Activated CD8-positive, alpha-beta memory T cell treated with anti-CD3 and anti-CD28 coated beads for 48 hours (primary cell): ENCODE data around the gene SAA1.
"Not testable (repeated sequence)": the region's sequence is repeated elsewhere in the genome, so short reads cannot be mapped to it uniquely, and the experiment has no call there.

Source experiments
- DNase-seq, 3 experiments: peaks; one replicate each; pipeline ENCODE4 v3.0.0-alpha.2; 2020; ENCODE audit warnings: low read depth in 2 of 3, low spot score in 2 of 3

The SAA1 gene

GRCh38 chr11:18265949-18266348 is at the start of gene SAA1:
TSS of gene SAA1 (plus strand) at chr11:18266264. CDS start at chr11:18266888, 624 bp downstream.
- no peak for DNase-seq

DNA sequence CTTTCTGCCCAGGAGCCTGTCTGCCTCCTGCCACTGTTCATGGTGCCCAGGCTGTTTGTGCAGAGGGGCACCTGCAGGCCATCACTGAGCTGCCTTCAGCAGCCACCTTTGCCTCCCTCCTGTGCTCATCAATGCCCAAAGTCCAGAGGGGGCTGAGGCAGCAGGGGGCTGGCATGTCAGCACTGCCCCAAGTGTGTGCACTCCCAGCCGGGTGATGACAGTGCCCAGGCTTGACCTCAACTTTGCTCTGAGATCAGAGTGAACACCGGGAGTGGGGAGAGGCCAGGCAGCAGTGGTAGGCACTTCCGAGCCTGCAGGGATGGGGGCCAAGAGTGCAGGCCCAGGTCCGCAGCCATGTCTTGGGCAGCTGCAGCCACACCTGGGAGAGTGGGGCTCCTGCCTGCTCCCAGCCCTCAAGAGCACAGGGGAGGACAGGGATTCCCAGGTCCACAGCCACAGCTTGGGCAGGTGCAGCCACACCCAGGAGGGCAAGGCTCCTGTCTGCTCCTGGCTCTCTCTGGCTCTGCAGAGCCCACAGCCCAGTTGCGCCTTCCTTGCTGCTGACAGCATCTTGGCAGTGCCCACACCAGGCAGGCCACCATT is 44.7 kb upstream of the SAA1 start:
- no peak for DNase-seq

DNA sequence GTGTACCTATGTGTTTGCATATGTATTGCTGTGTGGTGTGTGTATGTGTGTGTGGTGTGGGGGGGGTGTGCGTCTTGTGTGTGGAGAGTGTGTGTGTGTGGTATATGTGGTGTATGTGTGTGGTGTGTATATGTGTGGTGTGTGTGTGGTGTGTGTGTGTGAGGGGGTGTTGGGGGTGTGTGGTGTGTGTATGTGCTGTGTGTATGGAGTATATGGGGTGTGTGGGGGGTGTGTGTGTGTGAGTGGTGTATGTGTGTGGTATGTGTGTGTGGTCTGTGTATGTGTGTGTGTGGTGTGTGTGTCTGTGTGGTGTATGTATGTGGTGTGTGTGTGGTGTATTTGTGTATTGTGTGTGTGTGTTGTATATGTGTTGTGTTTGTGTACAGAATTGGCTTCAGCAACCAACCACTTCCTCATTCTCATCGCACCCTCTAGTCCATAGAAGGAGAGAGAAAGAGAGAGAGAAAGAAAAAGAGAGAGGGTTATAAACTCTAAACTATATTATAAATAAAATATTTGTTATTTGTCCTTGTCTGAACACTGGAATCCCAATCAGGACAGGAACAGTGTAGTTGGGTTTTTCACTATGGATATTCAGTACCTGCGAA is 43.1 kb upstream of the SAA1 start:
- DNase-seq = no peak

DNA sequence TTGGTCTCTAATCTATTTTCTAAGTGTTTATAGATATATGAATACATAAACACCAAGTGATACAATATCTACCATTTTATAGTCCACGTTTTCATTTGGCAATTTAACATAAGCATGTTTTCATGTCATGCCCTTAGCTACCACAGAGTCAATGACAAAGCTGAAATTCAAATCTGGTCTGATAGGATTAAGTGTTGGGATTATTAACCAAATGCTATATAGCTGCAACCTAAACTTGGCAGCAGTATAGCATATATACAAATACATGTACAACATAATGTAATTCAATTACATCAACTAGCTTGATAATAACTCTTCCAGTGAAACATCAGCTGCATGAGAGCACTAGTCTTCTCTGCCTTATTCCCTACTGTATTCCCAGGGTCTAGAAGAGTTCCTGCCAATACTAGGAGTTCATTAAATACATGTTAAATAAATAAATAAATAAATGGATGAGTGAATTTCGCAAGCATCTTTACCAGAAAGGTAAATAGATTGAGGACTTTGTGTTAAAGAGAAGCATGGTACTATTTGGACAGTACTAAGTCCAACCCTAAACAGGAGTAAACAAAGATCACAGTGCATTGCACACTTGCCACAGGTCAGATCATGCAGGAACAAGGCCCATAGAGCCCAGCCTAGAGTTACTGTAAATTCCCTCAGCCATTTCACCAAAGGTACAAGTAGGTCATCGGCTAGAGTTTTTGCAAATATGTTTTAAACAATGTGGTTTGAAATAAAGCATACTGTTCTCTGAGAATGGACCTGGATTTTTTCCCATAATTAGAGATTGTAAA is 42.3 kb upstream of the SAA1 start:
- DNase-seq = no peak

DNA sequence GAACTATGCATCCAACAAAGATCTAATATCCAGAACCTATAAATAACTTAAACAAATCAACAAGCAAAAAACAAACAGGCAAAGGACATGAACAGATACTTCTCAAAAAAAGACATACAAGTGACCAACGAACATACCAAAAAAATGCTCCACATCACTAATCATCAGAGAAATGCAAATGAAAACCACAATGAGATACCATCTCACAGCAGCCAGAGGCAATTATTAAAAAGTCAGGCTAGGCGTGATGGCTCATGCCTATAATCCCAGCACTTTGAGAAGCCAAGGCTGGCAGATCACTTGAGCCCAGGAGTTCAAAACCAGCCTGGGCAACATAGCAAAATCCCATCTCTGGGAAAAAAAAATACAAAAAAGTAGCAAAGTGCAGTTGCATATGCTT is 40.2 kb upstream of the SAA1 start:
- DNase-seq = no peak

- no peak for DNase-seq
Observed at GRCh38 chr11:18229501-18229900, 36.6 kb upstream of the SAA1 start.

GRCh38 chr11:18230859-18231258 is 35.2 kb upstream of the SAA1 start:
- no peak for DNase-seq

DNA sequence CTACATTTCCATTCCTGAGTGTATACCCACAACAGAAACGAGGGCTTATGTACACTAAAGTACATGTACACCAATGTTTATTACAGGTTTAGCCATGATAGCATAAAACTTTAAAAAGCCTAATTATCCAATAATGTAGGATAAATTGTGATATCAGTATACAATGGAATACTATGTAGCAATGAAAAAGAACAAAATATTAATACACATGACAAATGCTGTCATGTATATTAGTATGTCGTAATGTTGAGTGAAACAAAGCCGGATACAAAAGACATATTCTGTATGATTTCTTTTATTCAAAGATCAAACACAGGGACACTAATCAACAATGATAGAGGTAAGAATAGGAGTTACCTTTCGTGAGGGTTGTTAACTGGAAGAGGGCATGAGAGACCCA is 32.2 kb upstream of the SAA1 start:
- no peak for DNase-seq

GRCh38 chr11:18235394-18236334 is 30.4 kb upstream of the SAA1 start:
- DNase-seq = no peak

GRCh38 chr11:18236664-18237356 is 29.3 kb upstream of the SAA1 start, which contains the start of gene SAA4:
TSS of gene SAA4 (minus strand) at chr11:18236802. CDS start at chr11:18235926, 876 bp downstream.
- DNase-seq = no peak

- DNase-seq = no peak
Observed at GRCh38 chr11:18239655-18240054, 26.4 kb upstream of the SAA1 start.

GRCh38 chr11:18243783-18244362 is 22.2 kb upstream of the SAA1 start:
- DNase-seq = peak; percentile 13 to 47 (median 18)

- DNase-seq = no peak
Observed at GRCh38 chr11:18245396-18245795, 20.7 kb upstream of the SAA1 start.

DNA sequence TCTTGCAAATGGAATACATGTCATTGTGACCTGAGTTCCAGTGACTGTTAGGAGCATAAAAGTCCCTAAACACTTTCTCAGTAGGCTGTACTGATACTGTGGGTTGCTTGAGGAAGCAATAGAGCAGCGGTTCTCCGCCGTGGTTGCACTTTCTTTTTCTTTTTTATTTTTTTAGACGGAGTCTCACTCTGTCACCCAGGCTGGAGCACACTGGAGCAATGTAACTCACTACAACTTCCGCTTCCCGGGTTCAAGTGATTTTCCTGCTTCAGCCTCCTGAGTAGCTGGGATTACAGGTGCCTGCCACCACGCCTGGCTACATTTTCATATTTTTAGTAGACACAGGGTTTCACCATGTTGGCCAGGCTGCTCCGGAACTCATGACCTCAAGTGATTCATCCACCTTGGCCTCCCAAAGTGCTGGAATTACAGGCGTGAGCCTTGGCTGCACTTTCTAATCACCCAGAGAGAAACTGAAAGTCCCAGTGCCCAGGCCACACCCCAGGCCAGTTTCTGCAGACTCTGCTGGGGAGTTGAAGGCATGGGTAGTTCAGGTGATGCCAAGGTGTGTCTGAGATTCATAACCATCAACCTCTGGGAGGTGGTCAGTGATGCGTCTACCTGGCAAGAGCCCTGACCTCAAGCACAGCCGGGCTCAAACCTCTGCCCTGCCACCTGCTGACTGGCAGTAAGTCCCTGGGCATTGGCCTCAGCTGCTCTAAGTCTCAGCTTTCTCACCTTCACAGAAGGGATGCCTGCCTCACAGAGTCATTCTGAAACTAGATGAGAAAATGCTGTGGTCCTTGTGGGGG is 19.5 kb upstream of the SAA1 start:
- not testable (repeated sequence) for DNase-seq

GRCh38 chr11:18247191-18247581 is 18.9 kb upstream of the SAA1 start:
- not testable (repeated sequence) for DNase-seq

GRCh38 chr11:18248561-18248960 is 17.5 kb upstream of the SAA1 start, which contains the start of gene SAA2:
TSS of gene SAA2 (minus strand) at chr11:18248668. CDS start at chr11:18248011, 657 bp downstream.
- DNase-seq = no peak

DNA sequence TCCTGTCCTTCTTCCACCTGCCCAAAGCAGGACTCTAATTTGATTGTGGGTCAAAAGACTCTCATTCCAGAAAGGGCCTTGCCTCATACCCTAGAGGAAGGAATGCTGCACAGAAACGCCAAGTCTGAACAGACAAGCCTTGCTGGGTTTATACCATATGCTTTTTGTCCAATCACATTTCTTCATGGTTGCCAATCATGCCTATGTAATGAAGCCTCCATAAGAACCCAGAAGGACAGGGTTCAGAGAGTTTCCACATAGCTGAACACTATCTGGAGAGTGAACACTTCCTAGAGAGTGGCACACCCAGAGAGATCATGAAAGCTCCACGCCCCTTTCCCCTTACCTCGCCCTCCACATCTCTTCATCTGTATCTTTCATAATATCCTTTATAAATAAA is 12.8 kb upstream of the SAA1 start:
- DNase-seq = no peak

- DNase-seq = no peak
Observed at GRCh38 chr11:18253778-18254338, 12.2 kb upstream of the SAA1 start.
